HuH-7.5 (cell line): Measurements from ENCODE around the gene OR2T34.
"Not testable (repeated sequence)": the region's sequence is repeated elsewhere in the genome, so short reads cannot be mapped to it uniquely, and the experiment has no call there.

Experiments
- DNase-seq: peaks from one replicate; pipeline ENCODE4 v3.0.0; 2011; ENCODE audit warnings: low spot score

OR2T34 gene

DNA sequence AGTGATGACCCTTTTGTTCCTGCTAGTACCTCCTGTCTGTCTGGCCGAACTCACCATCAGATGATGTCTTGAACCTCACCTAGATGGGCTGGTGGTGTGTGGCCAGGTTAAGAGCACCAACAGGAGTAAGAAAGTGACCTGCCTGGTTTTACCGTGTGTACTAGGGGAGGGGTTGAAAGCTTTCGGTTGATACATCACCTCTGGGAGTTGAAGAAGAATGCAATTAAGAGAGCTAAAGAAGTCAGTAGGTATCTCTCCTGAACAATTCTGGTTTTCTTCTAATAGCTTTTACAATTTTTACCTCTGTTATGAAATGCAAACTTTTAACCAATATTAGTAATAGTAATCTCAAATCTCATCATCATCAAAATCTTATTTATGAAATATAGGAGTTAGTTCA lies 11.9 kb downstream of the OR2T34 start, which contains the start of gene OR2T29:
Gene OR2T29 (minus strand): TSS at position 101 of the 400 bp plus-strand sequence. CDS start 3,281 bp downstream, outside the sequence.
- DNase-seq, result not testable (repeated sequence)

DNA sequence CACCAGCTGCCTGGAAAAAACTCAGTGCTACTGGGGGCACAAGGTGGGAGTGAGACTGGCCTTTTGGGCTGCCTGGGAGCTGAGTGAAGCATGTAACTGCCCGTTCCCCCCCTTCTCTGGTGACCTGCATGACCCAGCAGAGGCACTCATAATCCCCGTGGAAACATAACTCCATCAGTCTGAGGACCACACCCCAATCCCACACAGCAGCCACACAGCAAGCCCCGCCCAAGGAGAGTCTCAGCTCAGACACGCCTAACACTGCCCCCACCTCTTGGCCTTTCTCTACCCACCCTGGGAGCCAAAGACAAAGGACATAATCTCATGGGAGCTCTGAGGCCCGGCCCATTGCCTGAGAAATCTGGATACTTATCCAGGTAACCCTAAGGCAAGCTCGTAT lies 23.5 kb downstream of the OR2T34 start:
- not testable (repeated sequence) for DNase-seq

DNA sequence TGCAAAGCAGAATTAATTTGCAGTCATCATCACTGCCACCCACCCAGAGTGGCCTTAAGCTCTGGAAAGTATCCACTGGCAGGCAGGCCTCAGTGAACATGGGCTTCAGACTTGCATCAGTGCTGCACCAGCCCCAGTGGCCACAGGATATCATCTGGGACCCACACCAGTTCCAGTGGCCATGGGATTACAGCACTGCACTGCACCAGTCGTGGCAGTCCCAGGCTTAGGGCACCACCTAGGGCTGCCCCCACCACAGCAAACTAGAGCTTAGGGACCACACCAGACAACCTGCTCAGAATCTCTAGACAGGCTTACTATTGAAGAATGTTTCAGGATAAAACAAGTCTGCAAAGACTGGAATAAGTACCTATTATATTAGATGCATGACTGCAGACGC lies 27.2 kb downstream of the OR2T34 start:
- DNase-seq, result not testable (repeated sequence)

DNA sequence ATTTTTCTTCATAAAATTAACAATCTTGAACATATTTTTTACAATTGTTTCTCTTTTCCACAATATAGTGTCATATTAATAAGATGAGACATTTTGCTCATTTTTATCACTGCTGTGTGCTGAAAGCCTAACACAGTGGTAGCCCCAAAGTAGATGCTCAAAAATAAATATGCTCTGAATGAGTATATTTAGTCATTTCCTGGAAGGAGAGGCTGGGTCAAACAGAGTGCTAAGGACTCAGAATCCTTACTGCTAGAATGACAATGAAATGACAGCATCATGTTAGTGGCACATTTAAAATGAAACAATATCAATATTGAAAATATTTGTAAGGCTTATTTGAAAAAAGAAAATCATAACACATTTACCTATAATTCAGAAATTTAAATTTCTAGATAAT lies 37.1 kb downstream of the OR2T34 start:
- not testable (repeated sequence) for DNase-seq
